DND-41 (cell line): Measurements from ENCODE around the gene HLA-DMB.

Experiments
- ATAC-seq: fragments of 200-7000 bp; cut with Tn5 transposase; 3 replicates; pipeline ENCODE4 v1.9.1; 2021; ENCODE audit warnings: low read depth; ENCODE audit not compliant: insufficient read depth
- DNase-seq: peaks from one replicate; pipeline ENCODE4 v3.0.0-alpha.2; 2020
- H2AFZ ChIP-seq: 2 replicates; pipeline ENCODE4 v1.6.0; 2012; ENCODE audit warnings: low read depth, low read length
- H3K27ac ChIP-seq: 2 replicates; pipeline ENCODE4 v1.5.1; 2012; ENCODE audit warnings: low read length, inconsistent platforms
- H3K27me3 ChIP-seq: fragments of 200-600 bp; sonication (generic); 2 replicates; pipeline ENCODE4 v1.6.0; 2012; ENCODE audit warnings: low read length, mild to moderate bottlenecking, inconsistent platforms; ENCODE audit not compliant: insufficient read depth, poor library complexity
- H3K36me3 ChIP-seq: 2 replicates; pipeline ENCODE4 v1.5.1; 2012; ENCODE audit warnings: low read length, inconsistent platforms; ENCODE audit not compliant: insufficient read depth
- H3K4me1 ChIP-seq: 2 replicates; pipeline ENCODE4 v1.5.1; 2012; ENCODE audit warnings: mild to moderate bottlenecking, low read length; ENCODE audit not compliant: insufficient read depth
- H3K4me2 ChIP-seq: 2 replicates; pipeline ENCODE4 v1.6.0; 2012; ENCODE audit warnings: mild to moderate bottlenecking, moderate library complexity, low read length, inconsistent platforms; ENCODE audit not compliant: insufficient read depth
- H3K4me3 ChIP-seq, 2 experiments: fragments of 200-600 bp in 1 of 2; shearing (Covaris generic) in 1 of 2; 2 replicates each; pipeline ENCODE4 v1.5.1; 2012 to 2016; ENCODE audit warnings: inconsistent platforms in 2 of 2, low read length in 2 of 2, mild to moderate bottlenecking in 2 of 2, low read depth in 1 of 2, moderate library complexity in 1 of 2
- H3K79me2 ChIP-seq: 2 replicates; pipeline ENCODE4 v1.6.0; 2012; ENCODE audit warnings: low read length, inconsistent platforms; ENCODE audit not compliant: insufficient read depth
- H3K9ac ChIP-seq: 2 replicates; pipeline ENCODE4 v1.6.0; 2012; ENCODE audit warnings: low read depth, mild to moderate bottlenecking, inconsistent platforms, low read length, moderate library complexity
- H3K9me3 ChIP-seq: 2 replicates; pipeline ENCODE4 v1.5.1; 2012; ENCODE audit warnings: low read length, moderate library complexity, mild to moderate bottlenecking, inconsistent platforms; ENCODE audit not compliant: insufficient read depth, severe bottlenecking
- H4K20me1 ChIP-seq: 2 replicates; pipeline ENCODE4 v1.6.0; 2012; ENCODE audit warnings: low read length; ENCODE audit not compliant: insufficient read depth
- CTCF ChIP-seq: IDR thresholded peaks from 2 replicates; pipeline ENCODE4 v1.5.1; 2012; ENCODE audit warnings: borderline replicate concordance, low read length, moderate library complexity, mild to moderate bottlenecking; ENCODE audit not compliant: poor library complexity, severe bottlenecking; ENCODE audit errors: extremely low read depth
- EZH2 ChIP-seq: IDR thresholded peaks from 3 replicates; pipeline ENCODE4 v1.6.1; 2012; ENCODE audit warnings: borderline replicate concordance, low read depth, mild to moderate bottlenecking, moderate library complexity, low read length, inconsistent platforms; ENCODE audit not compliant: severe bottlenecking

The HLA-DMB gene

GRCh38 chr6:32894085-32895005 is 46.5 kb downstream of the HLA-DMB start:
- Histone ChIP-seq H3K27ac (peak overlapping the region; percentile 84), H3K4me2 (peak overlapping the region; percentile 77), H3K4me3 (peak overlapping the region; percentile 67 to 89), H3K27me3 (no peaks in the 10 kb centered on the region), H3K36me3 (peaks cover 9% of the 10 kb centered on the region), H4K20me1 (peaks cover 11% of the 10 kb centered on the region; the same call in 1 of the 2 replicates), H3K4me1 (peaks cover 45% of the 10 kb centered on the region), H3K79me2 (peaks cover 46% of the 10 kb centered on the region), H2AFZ (peak overlapping the region; percentile 81), H3K9ac (peak overlapping the region; percentile 78), H3K9me3 (no peaks in the 10 kb centered on the region)
- TF ChIP-seq CTCF: peak; percentile 22
- no peak for TF ChIP-seq EZH2
- DNase-seq: peak; percentile 97
- peak; percentile 95 for ATAC-seq

GRCh38 chr6:32890831-32891230 is 50.0 kb downstream of the HLA-DMB start:
- Histone ChIP-seq H3K4me2 (no peak overlapping the region), H3K4me1 (peaks cover 17% of the 10 kb centered on the region), H3K36me3 (no peaks in the 10 kb centered on the region), H2AFZ (no peak overlapping the region), H3K27ac (no peak overlapping the region), H4K20me1 (no peaks in the 10 kb centered on the region), H3K79me2 (peaks cover 13% of the 10 kb centered on the region), H3K4me3 (no peak overlapping the region), H3K27me3 (peaks cover 10% of the 10 kb centered on the region), H3K9ac (no peak overlapping the region), H3K9me3 (no peaks in the 10 kb centered on the region)
- no peak for ATAC-seq
- no peak for TF ChIP-seq EZH2
- no peak for TF ChIP-seq CTCF
- no peak for DNase-seq

GRCh38 chr6:32889533-32889932 is 51.3 kb downstream of the HLA-DMB start:
- no peaks in the 10 kb centered on the region for H3K79me2 ChIP-seq
- H3K9me3 ChIP-seq: no peaks in the 10 kb centered on the region
- peaks cover 9% of the 10 kb centered on the region for H3K4me1 ChIP-seq
- no peak overlapping the region for H2AFZ ChIP-seq
- TF ChIP-seq CTCF: no peak
- no peak for TF ChIP-seq EZH2
- H3K4me3 ChIP-seq: no peak overlapping the region
- peaks cover 10% of the 10 kb centered on the region for H3K27me3 ChIP-seq
- no peaks in the 10 kb centered on the region for H3K36me3 ChIP-seq
- H3K27ac ChIP-seq: no peak overlapping the region
- ATAC-seq (no peak), DNase-seq (no peak)
- H3K9ac ChIP-seq: no peak overlapping the region
- no peak overlapping the region for H3K4me2 ChIP-seq
- no peaks in the 10 kb centered on the region for H4K20me1 ChIP-seq
